NK-92 (cell line): ENCODE data around the gene TCHP.
"Not testable (repeated sequence)": the region's sequence is repeated elsewhere in the genome, so short reads cannot be mapped to it uniquely, and the experiment has no call there.

ENCODE experiments used
- DNase-seq: peaks from one replicate; lab custom pipeline; 2025; ENCODE audit not compliant: unreplicated experiment; lab: John Stamatoyannopoulos, UW

The TCHP gene

DNA sequence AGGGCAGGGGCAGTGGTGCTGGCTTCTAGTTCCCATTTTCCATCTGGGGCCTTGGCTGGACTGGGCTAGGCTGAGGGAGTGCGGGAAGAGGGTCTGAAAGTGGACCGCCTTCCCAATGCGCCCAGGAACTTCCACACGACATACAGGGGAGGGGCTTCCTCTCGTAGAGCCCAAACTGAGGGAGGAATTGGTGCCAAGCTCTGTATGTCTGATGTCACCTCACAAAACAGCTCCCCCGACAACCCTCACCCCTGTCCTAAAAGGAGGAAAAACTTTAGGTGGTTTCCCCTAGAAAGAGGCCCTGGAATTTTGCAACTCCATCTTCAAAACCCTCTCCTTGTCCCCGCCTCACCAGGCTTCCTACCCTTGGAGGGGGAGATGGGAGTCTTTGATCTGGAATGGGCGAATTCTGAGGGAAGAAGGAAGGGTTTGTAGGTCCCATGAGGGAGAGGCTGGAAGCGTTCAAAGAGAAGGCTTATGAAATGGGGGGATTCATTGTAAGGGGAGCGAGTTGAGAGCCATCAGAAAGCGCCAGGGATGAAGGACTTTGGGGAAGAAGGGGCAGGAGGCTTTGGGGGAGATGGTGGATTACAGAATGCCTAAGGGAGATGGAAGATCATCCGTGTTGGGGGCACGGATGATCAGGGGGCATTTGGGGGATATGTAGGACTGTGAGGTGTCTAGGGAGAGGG is 20.6 kb upstream of the TCHP start:
- DNase-seq: no peak

DNA sequence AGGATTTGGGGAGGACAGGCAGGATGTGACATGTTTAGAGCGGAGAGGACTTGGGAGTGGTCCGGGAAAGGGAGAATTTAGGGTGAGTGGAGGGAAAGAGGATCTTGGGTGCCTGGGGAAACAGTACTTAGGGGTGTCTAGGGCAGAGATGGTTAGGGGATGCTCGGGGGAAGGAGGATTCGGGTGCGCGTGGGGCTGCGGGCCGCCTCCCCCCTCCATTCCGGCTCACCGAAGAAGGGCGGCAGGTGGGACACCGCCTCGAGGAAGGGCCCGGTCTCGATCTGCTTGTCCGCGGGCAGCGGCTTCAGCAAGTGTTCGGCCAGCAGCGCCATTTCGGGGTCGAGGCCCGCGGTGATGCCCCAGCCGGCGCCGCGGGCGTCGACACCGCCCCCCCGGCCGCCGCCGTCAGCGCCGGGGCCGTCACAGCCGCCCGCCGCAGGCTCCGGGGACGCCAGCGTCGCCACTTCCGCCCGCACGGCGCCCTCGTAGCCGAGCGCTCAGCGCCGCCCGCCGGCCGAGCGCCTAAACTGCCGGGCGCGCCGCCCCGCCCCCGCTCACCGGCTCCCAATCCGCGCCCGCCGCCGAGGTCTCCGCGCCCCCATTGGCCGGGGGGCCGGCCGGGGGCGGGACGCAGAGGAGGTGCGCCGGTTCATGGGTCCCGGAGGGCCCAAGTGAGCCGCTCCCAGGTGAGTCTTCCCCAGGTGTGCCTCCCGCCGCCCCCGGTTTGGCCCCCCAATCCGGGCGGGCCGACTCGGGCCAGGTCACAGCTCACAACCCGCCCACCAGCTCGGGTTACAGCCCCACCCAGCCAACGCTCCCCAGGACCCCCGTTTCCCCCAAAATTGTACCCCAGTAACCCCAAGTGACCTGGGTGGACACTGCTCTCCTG is 19.8 kb upstream of the TCHP start, which contains the start of gene GLTP:
TSS of gene GLTP (minus strand) at position 499 of the 889 bp plus-strand sequence. CDS start at position 332, 167 bp downstream.
- peak; percentile 8 for DNase-seq

DNA sequence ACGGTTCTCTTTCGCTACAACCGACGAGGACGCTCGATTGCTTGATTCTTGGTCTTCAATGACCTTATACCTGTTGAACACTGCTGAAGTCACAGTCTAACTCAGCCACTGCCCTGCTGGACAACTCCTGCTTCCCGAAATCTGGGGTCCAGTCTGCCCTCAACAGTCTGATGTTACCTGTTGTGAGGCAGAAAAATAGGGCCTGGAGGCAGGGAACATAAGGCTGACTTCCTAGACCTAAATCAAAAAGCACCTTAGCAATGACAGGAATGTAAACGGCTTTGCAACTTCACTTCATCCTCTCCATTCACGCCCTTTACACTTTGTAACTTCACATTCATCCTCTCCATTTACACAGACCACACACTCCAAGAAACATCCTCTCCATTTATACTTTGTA is 19.1 kb upstream of the TCHP start:
- no peak for DNase-seq

DNA sequence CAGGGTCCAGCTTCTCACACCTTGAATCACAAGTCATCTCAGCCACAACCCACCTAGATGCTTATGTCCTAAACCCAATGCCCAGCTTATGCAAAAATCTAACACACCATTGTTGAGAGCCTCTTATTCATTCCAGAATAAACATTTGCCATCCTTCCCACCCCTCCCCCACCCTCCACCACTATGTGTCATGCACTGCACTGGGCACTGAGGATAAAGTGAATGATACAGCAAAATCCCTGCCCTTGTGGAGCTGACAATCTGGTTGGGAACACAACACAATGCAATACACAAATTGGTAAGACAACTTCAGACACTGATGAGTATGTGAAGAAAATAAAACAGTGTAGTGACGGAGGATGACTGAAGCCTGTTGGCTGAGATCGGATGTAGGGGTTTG is 18.3 kb upstream of the TCHP start:
- DNase-seq: no peak

DNA sequence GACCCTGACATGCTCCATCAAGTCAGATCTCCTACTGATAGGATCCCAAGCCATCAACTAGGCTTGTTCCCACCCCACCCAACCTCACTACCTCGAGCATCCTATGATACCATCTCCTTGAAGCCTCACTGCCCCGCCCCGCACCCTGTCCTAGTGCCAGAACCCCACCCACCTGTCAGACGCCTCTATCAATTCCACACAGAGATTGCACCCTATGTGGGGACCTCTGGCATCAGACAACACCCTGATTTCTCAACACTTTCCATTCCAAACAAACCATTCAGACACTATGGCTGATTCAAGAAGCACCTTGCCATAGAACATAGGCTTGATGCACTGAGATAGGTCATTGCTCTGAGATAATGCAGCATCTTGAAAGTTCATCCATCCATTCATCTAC is 16.6 kb upstream of the TCHP start:
- no peak for DNase-seq

DNA sequence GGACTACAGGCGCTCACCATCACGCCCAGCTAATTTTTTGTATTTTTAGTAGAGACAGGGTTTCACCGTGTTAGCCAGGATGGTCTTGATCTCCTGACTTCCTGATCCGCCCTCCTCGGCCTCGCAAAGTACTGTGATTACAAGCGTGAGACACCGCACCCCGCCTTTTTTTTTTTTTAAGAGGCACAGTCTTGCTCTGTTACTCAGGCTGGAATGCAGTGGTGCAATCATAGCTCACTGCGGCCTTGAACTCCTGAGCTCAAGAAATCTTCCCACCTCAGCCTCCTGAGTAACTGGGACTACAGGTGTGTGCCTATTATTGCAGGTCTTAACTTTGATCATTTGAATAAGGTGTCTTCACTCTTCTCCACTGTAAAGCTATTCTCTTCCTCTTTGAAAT is 14.5 kb upstream of the TCHP start:
- DNase-seq: no peak

DNA sequence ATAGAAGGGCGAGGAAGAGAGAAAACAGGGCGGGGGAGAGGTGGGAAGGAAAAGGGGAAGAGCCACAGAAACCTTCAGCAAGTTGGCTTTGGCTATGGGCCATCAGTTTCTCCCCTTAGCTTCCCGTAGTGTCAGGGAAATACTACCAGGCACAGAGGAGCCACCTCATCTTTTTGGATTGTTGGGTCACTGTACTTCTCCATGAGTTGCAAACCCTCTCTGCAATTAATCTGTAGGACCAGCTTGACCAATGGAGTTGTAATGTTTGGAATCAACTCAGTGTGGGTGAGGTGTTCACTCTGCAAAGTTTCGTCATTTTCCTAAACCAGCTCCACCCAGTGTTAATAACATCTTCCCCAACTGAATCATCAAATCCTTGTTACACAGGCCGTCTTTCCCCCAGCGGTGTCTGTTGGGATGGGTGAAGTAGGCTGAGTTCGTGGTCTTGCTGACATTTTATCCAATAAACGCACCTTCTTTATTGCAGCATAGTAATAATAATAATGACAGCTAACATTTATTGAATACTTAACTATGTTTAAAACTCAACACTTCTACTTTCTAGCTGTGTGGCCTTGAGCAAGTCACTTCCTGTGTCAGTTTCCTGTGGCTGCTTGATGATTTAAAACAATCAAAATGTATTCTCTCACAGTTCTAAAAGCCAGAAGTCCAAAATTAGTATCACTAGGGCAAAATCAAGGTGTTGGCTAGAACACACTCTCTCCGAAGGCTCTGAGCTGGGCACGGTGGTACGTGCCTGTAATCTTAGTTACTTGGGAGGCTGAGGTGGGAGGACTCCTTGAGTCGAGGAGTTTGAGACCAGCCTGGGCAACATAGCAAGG is 11.7 kb upstream of the TCHP start:
- DNase-seq: no peak

DNA sequence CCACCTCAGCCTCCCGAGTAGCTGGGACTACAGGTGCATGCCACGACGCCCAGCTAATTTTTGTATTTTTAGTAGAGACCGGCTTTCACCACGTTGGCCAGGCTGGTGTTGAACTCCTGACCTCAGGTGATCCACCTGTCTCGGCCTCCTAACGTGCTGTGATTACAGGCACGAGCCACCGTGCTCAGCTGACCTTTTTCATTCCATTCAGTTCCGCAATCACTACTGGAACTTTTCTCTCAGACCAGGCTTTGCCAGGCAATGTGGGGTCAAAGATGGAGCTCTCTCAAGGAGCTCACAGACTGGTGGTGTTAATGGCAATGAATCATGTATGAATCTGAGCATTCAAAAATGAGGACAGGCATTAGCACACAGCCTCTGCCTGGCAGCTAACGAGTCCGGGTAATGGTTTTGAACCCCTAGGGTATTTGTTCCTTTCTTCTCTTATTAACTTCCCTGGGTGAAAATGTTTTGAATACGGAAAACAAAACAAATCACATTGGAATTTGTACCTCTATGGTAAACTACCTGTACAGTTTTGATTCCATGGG is 9.4 kb upstream of the TCHP start:
- DNase-seq: no peak

DNA sequence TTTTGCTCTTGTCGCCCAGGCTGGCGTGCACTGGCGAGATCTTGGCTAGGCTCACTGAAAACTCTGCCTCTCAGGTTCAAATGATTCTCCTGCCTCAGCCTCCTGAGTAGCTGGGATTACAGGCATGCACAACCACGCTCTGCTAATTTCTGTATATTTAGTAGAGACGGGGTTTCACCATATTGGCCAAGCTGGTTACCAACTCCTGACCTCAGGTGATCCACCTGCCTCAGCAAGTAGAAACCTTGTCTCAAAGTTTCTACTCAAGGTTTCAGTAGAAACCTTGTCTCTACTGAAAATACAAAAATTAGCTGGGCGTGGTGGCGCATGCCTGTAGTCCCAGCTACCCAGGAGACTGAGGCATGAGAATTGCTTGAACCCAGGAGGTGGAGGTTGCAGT is 8.3 kb upstream of the TCHP start:
- DNase-seq: not testable (repeated sequence)

DNA sequence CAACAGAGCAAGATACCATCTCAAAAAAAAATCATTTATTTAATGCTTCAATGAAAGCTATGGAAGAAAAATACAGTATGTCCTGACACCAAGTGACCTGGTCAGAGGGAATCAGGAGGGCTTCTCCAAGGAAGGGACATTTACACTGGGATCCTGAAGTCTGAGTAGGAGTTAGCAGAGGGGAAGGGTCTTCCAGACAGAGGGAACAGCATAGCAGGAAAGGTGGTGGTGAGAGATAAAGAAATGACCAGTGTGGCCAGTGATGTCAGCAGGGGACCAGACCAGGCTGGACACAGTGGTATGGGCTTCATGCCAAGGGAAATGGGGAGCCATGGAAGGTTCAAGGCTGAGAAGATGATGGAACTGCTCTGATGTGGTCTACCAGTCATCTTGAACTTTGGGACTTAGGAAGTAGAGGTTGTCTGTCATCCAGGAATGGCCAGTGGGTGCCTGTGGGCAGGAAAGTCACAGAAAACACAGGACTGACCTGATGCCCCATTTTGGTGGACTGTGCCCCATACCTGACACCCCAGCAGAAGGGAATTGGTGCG is 7.8 kb upstream of the TCHP start:
- no peak for DNase-seq

DNA sequence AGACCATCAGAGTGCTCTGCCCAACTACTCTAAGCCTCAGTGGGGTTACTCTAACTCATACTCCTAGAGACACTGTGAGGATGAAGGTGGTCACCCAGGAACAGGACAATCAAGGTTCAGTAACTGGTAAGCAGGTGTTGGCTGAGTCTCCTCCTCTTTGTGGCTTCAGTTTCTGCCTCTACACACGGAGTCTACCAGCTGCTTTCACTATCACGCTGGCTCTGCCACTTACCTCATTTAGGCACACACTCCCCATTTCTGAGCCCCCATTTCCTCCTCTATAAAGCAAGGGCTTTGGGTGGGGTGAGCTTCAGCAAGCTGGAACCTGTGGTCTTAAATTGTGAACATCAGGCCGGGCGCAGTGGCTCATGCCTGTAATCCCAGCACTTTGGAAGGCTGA is 7.3 kb upstream of the TCHP start:
- DNase-seq: no peak

DNA sequence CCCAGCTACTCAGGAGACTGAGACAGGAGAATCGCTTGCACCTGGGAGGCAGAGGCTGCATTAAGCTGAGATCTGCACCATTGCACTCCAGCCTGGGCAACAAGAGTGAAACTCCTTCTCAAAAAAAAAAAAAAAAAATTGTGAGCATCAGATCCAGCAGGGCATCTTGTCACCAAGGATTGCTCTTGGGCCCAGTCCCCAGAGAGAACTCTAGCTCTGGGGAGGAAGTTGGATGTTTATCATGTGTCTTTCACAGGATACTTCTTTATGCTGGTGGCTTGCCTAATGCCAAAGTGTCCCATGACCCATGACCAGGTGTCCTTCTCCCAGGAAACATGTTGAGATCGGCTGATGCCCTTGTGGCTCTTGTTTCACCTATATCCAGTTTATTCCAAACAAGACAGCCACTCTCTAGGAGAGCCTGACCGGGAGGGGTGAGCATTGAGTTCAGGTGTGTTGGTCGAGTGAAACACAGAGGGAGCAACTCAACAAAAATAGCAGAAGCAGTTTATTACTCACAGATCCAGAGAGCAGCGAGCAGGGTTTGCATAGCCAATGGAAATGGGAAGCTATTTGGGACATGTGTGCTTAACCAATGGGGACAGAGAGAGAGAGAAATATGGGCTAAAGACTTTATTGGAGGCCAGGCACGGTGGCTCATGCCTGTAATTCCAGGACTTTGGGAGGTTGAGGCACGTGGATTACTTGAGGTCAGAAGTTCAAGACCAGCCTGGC is 6.6 kb upstream of the TCHP start:
- DNase-seq: no peak

DNA sequence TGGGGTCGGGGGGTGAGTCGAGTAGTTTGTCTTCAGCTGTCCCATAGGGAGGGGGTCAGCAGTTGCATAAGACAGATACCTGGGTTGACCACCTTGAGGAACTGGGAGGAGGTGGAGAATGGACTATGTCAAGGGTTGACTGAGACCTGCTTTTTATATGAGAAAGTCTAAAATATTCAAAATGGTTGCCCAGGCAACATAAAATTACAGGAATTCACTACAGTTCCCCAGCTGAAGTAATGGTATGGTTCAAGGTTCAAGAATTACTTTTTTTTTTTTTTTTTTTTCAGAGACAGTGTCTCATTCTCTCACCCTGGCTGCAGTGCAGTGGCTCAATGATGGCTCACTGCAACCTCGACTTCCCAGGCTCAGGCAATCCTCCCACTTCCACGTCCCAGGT is 5.1 kb upstream of the TCHP start:
- DNase-seq: no peak

DNA sequence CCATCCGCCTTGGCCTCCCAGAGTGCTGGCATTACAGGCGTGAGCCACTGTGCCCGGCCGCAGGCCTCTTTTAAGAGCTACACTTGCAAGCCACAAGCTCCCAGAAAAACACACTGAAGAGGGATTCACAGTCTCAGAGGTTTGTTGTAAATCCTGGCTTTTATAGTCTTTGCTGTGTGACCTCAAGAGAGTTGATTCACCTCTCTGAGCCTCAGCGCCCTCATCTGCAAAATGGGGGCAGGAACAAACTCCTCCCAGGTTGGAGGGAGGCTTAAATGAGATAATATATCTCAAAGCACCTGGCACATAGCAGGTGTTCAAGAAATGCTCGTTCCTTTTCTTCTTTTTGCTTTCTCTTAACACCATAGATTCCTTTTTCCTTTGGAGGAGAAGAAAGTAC is 3.9 kb upstream of the TCHP start:
- no peak for DNase-seq

DNA sequence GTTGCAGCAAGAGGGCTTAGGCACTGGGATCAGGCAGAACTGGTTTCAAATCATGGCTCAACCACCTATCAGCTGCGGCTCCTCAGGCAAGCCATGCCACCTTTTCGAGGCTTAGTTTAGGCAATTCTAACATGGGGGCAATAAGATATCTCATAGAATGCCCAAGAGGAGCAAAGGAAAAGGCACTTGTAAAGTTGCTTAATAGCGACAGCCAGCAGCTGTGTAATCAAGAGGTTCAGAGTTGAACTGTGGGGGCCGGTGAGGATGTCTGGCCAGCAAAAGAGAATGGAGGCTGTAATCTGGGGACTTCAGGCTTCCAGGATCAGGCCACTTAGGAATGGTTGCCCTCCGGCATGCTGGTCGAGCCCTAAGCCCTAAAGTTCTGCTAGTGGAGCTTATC is 3.0 kb upstream of the TCHP start:
- no peak for DNase-seq

DNA sequence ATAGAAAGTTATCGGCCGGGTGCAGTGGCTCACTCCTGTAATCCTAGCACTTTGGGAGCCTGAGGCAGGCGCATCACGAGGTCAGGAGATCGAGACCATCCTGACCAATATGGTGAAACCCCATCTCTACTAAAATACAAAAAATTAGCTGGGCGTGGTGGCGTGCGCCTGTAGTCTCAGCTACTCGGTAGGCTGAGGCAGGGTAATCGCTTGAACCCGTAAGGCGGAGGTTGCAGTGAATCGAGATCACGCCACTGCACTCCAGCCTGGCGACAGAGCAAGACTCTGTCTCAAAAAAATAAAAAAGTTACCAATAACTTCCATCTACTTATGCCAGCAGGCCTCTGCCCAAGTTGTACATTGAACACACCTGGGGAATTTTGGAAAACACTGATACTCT is 729 bp upstream of the TCHP start:
- not testable (repeated sequence) for DNase-seq

DNA sequence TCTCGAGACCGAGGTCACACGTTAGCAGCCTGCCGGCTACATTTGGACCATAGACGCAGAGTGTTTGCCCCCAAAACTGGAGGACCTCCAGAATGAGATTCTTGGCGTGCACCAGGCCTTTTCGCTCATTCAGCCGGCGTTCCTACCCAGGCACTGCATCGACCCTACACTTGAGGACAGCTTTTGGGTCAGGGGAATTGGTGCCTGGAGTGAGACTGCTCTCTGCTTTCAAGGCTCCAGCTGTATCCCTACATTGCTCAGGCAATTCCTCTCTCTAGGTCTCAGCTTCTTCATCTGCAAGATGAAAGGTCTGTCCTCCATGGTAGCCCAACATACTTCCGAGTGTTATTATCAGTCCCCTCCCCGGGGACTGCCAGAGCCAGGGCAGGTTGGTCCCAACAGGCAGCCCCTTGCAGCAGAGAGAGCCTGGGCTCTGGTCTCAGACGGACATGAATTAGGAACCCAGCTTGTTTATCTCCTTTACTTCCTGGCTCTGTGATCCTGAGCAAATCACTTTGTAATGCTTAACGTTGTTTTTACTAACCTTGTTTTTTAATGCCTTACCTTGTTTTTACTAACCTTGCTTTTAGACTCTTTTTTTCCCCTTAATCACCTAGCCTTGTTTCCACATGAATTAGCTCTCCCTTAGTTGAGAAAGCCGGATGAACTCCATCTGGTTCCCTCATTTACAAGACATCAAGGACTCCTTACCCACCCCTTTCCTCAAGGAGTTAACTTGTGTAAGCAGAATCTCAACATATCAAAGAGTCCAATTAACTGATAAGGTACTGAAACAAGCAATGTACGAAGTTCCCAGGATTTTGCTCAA is 892 bp downstream of the TCHP start:
- no peak for DNase-seq

DNA sequence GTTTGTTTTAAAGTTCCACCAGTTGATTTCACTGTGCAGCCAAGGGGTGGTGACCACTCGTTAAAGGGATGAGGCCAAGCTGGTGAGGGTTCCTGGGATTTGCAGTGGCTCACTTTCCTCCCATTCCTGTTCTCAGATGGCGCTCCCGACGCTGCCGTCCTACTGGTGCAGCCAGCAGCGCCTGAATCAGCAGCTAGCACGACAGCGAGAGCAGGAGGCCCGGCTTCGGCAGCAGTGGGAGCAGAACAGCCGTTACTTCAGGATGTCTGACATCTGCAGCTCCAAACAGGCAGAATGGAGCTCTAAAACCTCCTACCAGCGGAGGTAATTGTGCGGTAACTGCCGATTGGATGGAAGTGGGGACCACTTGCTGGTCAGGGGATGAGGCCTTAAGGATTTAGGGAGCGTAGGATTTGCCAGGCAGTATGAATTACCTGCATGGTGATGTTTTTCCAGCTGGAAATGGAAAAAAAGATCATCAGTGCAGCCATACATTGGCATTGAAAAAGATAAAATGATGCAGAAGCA is 2.9 kb downstream of the TCHP start:
- no peak for DNase-seq

DNA sequence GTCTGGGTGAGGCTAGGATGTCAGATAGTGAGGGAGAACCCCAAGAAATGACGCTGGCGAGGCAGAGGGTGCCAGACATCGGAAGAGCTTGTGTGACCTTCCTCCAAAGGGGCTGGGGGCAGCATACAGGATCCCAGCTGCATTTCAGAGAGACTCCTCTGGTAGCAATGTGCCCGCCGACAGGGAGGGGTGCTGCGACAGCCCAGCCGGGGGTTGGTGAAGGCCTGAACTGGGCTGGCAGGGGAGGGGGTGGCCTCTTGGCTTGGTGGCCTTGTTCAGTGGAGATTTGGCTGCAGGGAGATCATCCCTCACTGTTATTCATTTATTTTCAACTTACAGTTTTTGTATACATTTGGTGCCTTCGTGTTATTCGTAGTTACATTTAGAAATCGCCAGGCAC is 5.2 kb downstream of the TCHP start:
- DNase-seq: no peak
